Pancreas (tissue), 10 donors: ENCODE measurements around the gene BRME1. TPM values are rescaled to one million over a fixed set of nuclear protein-coding genes. Genes with fewer than 3 reads are reported as not detected.

Experiments
- ATAC-seq, 4 donors: fragments of 200-7000 bp; cut with Tn5 transposase; one replicate each; pipeline versions ENCODE4 v1.8.0 to v1.9.1; 2020; ENCODE audit warnings: mild to moderate bottlenecking in 4 of 4, moderate library complexity in 4 of 4
- DNase-seq, 6 donors: peaks; one replicate each; pipeline ENCODE4 v3.0.0-alpha.2; 2020
- FAIRE-seq: peaks from 2 replicates; lab custom pipeline; 2012; peaks lifted over from hg19 to GRCh38; lab: Jason Lieb, UNC
- H3K27ac ChIP-seq, 4 donors: fragments of 200-600 bp; sonication (generic); 1 replicate in 3 of 4; 2 replicates in 1 of 4; pipeline versions ENCODE4 v1.5.0 to v1.8.0; 2020
- H3K27me3 ChIP-seq, 4 donors: fragments of 200-600 bp; one replicate each; pipeline ENCODE4 v1.8.0; 2021
- H3K36me3 ChIP-seq, 3 donors: fragments of 200-600 bp; sonication (generic) in 1 of 3; one replicate each; pipeline versions ENCODE4 v1.5.0 to v1.8.0; 2020 to 2021
- H3K4me1 ChIP-seq, 3 donors: fragments of 200-600 bp; one replicate each; pipeline ENCODE4 v1.8.0; 2021
- H3K4me3 ChIP-seq, 4 donors: fragments of 200-600 bp; sonication (generic) in 2 of 4; one replicate each; pipeline versions ENCODE4 v1.5.0 to v1.8.0; 2020 to 2021
- H3K9me3 ChIP-seq, 4 donors: fragments of 200-600 bp; one replicate each; pipeline ENCODE4 v1.8.0; 2021
- WGBS, 2 donors: extraction: QIAGEN DNeasy Blood & Tissue Kit; methylation state at CpG; one replicate each; pipeline ENCODE4 v1.1.7; 2013; 5-methylcytosine and 5-hydroxymethylcytosine counted together
- intact Hi-C, 3 donors: fragments of 100-400 bp; cut with DNase I; formaldehyde crosslinking; loops; one replicate each; pipeline versions ENCODE4 v1.11.1 to v1.14.2; 2022
- polyA plus RNA-seq, 2 donors: library from polyadenylated mRNA; stranded (reverse); fragments of 200-250 nt; gene quantifications; one replicate each; pipeline ENCODE4 v1.2.3, GENCODE V29; 2013
- total RNA-seq, 6 donors: library from RNA; stranded (reverse); fragmentation: NEBNext Ultra II Directional in 4 of 6; extraction: Animal tissue kit (Norgen Biotek cat#: 25700) in 4 of 6; gene quantifications; one replicate each; pipeline versions ENCODE4 v1.2.1 to v1.2.4, GENCODE V29; 2021 to 2023
- TF ChIP-seq, protein P1 (sequence below), 4 donors: fragments of 200-600 bp; sonication (generic) in 3 of 4; IDR thresholded peaks; one replicate each; pipeline versions ENCODE4 v1.5.0 to v1.8.0; 2021; ENCODE audit warnings: antibody characterized with exemption in 4 of 4
- donor health status: healthy with polysubstance abuse.
- donor health status: DM: no; HTN: no; CAD: no; lungs with moderate emphysema.
- donor health status: DM: no; HTN: no; CAD: no.
- donor health status: control.
- donor health status: control.
- donor health status: Bipolar disorder and iron deficiency.
- donor health status: DM: yes; HTN: yes; CAD: no.
- donor health status: DM: no; HTN: no; CAD: no.
- donor health status: DM: no; HTN: no; CAD: no.
- donor health status: DM: yes; HTN: yes; CAD: no.

Gene BRME1
- total and polyA plus RNA-seq, 8 donors = 2.6 to 15.3 (median 4.3) TPM

GRCh38 chr19:13869281-13869680, 36.6 kb downstream of the BRME1 start:
- TF ChIP-seq, protein P1, sequence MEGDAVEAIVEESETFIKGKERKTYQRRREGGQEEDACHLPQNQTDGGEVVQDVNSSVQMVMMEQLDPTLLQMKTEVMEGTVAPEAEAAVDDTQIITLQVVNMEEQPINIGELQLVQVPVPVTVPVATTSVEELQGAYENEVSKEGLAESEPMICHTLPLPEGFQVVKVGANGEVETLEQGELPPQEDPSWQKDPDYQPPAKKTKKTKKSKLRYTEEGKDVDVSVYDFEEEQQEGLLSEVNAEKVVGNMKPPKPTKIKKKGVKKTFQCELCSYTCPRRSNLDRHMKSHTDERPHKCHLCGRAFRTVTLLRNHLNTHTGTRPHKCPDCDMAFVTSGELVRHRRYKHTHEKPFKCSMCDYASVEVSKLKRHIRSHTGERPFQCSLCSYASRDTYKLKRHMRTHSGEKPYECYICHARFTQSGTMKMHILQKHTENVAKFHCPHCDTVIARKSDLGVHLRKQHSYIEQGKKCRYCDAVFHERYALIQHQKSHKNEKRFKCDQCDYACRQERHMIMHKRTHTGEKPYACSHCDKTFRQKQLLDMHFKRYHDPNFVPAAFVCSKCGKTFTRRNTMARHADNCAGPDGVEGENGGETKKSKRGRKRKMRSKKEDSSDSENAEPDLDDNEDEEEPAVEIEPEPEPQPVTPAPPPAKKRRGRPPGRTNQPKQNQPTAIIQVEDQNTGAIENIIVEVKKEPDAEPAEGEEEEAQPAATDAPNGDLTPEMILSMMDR (IDR thresholded peaks at IDR 0.05) = no peak
- no peak for ATAC-seq
- WGBS, 2 donors = 81 to 87% methylated on average over 10 to 13 of the region's 13 CpGs
- no peaks in the 10 kb centered on the region for H3K36me3 ChIP-seq
- intact Hi-C loops = no loop called here
- no peak overlapping the region for H3K4me3 ChIP-seq
- no peak overlapping the region for H3K27ac ChIP-seq
- DNase-seq = peak in 1 of 6 donors; percentile 17
- no peaks in the 10 kb centered on the region for H3K27me3 ChIP-seq
- H3K9me3 ChIP-seq = no peaks in the 10 kb centered on the region
- peaks cover 0 to 3% (median 0%) of the 10 kb centered on the region in 3 donors for H3K4me1 ChIP-seq
- no peak for FAIRE-seq

GRCh38 chr19:13868663-13869062, 37.3 kb downstream of the BRME1 start:
- no peaks in the 10 kb centered on the region for H3K27me3 ChIP-seq
- DNase-seq (no peak), ATAC-seq (no peak), FAIRE-seq (no peak)
- intact Hi-C loops = no loop called here
- TF ChIP-seq, protein P1 (IDR thresholded peaks at IDR 0.05) = no peak
- no peak overlapping the region for H3K4me3 ChIP-seq
- peaks cover 0 to 3% (median 0%) of the 10 kb centered on the region in 3 donors for H3K4me1 ChIP-seq
- WGBS, 2 donors = 75 to 97% methylated on average over 4 of the region's 4 CpGs
- H3K9me3 ChIP-seq = no peaks in the 10 kb centered on the region
- no peaks in the 10 kb centered on the region for H3K36me3 ChIP-seq
- H3K27ac ChIP-seq = no peak overlapping the region

- no peaks in the 10 kb centered on the region for H3K27me3 ChIP-seq
- no peak for FAIRE-seq
- peaks cover 3 to 4% (median 4%) of the 10 kb centered on the region in 3 donors for H3K4me1 ChIP-seq
- TF ChIP-seq, protein P1 (IDR thresholded peaks at IDR 0.05) = no peak
- H3K9me3 ChIP-seq = no peaks in the 10 kb centered on the region
- intact Hi-C loops = no loop called here
- no peak for ATAC-seq
- no peak overlapping the region for H3K27ac ChIP-seq
- peak overlapping the region in 2 of 4 donors; percentile 71 to 76 for H3K4me3 ChIP-seq
- WGBS, 2 donors = 71 to 74% methylated on average over 15 of the region's 15 CpGs
- no peak for DNase-seq
- no peaks in the 10 kb centered on the region for H3K36me3 ChIP-seq
Observed at GRCh38 chr19:13866463-13867046, 39.4 kb downstream of the BRME1 start.

DNA sequence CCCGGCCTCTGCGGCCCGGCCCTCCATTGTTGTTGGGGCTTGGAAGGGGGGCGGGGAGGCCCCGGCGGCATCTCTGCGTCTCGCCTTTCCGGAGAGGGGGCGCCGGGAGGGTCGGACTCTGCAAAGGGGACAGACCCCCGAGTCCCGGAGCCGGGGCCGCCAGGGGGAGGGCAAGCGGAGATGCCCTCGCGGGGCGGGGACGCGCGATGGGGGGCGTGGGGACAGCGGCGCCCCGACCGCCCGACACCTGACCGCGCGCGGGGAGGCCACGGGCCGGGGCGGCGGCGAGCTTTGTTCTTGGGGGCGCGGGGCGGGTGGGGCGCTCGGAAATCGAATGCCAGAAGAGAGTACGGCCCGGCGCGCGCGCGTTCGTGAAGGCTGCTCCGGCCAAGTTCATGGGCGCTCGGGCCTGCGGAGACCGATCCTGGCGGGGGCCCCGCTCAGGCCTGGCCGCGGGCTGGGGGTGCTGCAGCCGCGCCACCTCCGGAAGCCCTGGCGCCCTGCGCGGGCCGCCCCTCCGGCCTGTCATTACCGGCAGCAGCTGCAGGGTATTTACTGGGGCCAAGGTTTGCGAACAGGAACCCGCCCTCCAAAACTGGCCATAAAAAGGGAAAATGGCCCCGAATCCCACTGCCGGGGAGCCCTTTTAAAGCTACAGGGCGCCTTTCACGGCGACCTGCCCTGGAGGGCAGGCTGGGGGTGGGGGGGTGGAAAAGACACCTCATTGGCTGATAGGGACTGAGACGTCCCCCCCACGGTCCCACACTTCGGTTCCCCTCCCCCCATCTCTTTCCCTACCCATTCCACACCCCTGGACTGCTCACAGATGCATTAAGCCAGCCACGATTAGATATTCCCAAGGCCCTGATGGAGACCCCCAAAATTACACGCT, 40.1 kb downstream of the BRME1 start:
- Histone ChIP-seq H3K27ac (no peak overlapping the region), H3K4me3 (peak overlapping the region; percentile 35 to 76 (median 62)), H3K36me3 (no peaks in the 10 kb centered on the region), H3K27me3 (no peaks in the 10 kb centered on the region), H3K4me1 (peaks cover 3 to 8% (median 5%) of the 10 kb centered on the region in 3 donors), H3K9me3 (no peaks in the 10 kb centered on the region)
- 2% methylated on average over 49 to 82 of the region's 82 CpGs for WGBS, 2 donors
- intact Hi-C loops = no loop called here
- no peak for FAIRE-seq
- TF ChIP-seq, protein P1 (IDR thresholded peaks at IDR 0.05) = no peak
- DNase-seq = peak in 3 of 6 donors; percentile 59 to 83 (median 74)
- ATAC-seq = peak in 2 of 4 donors; percentile 8 to 31
